ENCODE measurements around the gene RABGEF1.
"Not testable (repeated sequence)": the region's sequence is repeated elsewhere in the genome, so short reads cannot be mapped to it uniquely, and the experiment has no call there.

Gene RABGEF1

DNA sequence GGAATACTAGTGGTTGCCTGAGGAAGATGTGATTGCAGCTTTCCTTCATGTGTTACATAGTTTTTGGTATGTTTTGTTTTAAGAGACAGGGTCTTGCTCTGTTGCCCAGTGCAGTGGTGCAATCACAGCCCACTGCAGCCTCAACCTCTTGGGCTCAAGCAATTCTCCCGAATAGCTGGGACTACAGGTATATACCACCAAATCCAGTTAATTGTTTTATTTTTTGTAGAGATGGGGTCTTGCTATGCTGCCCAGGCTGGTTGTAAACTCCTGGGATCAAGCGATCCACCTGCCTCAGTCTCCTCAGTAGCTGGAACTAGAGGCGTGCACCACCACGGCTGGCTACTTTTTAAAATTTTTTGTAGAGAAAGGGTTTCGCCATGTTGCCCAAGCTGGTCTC lies 101.4 kb downstream of the RABGEF1 start:
- TF ChIP-seq, protein P1, sequence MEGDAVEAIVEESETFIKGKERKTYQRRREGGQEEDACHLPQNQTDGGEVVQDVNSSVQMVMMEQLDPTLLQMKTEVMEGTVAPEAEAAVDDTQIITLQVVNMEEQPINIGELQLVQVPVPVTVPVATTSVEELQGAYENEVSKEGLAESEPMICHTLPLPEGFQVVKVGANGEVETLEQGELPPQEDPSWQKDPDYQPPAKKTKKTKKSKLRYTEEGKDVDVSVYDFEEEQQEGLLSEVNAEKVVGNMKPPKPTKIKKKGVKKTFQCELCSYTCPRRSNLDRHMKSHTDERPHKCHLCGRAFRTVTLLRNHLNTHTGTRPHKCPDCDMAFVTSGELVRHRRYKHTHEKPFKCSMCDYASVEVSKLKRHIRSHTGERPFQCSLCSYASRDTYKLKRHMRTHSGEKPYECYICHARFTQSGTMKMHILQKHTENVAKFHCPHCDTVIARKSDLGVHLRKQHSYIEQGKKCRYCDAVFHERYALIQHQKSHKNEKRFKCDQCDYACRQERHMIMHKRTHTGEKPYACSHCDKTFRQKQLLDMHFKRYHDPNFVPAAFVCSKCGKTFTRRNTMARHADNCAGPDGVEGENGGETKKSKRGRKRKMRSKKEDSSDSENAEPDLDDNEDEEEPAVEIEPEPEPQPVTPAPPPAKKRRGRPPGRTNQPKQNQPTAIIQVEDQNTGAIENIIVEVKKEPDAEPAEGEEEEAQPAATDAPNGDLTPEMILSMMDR (IDR thresholded peaks at IDR 0.05; ENCODE audit: insufficient read depth, missing control alignments): no peak
- DNase-seq (ENCODE audit: insufficient read length, low spot score): no peak
- no peak for FAIRE-seq

DNA sequence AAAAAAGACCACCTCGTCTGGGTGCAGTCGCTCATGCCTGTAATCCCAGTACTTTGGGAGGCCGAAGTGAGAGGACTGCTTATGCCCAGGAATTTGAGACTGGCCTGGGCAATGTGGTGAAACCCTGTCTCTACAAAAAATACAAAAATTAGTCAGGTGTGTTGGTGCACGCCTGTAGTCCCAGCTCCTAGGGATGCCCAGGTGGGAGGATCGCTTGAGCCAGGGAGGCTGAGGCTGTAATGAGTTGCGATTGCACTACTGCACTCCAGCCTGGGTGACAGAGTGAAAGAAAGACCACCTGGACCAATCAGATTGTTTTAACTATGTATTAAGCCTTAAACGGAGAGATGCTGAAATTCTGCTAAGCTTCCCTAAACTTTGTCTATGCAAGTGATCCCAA lies 103.0 kb downstream of the RABGEF1 start:
- not testable (repeated sequence) for DNase-seq (ENCODE audit: insufficient read length, low spot score); FAIRE-seq

DNA sequence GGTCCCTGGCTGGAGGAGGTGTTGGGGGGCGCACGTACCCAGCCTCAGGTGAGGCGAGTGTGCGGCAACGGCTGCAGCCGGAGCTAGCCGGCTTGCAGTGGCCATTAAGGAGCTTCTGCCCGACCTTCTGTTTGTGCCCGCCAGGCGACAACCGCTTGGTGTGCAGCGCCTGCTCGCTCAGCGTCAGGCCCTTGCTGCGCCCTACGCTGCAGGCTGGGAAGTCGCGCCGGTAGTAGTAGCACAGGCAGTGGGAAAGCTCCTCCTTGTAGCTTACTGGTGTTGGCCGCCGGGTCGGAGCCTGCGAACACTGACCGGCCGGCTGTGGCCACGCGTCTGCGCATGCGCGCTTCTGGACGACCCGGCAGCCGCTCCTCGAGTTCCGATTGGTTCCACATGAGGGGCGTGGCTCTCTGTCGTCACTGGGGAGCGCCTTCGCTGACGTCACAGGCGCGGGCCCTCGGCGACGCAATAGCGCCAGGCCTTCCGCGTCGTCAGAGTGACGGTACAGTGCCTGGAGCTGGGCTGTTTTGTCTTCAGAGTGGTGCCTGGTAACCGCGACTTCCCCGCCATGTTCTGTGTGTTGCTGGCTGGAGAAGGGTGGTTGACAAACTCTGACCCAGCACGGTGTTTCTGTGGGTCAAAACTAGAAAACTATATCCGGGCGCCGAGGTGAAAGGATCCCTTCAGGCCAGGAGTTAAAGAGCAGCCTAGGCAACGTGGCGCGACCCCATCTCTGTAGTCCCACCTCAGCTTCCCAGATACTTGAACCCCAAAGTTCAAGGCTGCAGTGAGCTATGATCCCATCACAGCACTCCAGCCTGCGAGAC lies 104.2 kb downstream of the RABGEF1 start:
- DNase-seq (ENCODE audit: insufficient read length, low spot score): peak; percentile 90
- FAIRE-seq: no peak
- TF ChIP-seq, protein P1 (IDR thresholded peaks at IDR 0.05; ENCODE audit: insufficient read depth, missing control alignments): no peak

DNA sequence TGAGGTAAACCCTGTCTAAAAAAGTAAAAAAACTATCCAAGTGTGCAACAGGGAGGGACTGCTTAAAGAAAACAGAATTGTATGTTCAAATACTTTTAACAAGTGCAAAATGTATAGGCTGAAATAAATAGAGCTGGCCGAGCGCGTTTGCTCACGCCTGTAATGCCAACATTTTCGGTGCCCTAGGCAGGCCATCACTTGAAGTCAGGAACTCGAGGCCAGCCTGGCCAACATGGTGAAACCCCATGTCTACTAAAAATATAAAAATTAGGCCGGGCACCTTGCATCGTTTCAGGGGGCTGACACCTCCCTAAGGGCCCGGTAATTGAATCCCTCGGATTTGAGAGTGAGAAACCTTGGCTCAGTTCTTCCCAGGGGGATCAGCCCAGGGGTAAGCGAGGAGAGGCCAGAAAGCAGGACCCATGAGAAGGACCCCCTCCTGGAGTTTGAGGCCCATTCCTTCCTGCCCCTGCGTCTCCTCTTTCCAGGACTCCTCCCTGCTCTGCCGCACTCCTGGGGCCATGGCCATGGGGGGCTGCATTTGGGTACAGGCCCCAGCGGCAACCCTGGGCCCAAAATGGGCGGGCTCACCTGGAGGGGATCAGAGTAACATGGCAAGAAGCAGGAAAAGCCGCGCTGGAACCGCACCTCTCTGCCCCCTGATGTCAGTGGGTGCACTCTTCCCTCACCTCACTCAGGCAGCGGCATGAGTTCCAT lies 105.0 kb downstream of the RABGEF1 start:
- no peak for FAIRE-seq
- TF ChIP-seq, protein P1 (IDR thresholded peaks at IDR 0.05; ENCODE audit: insufficient read depth, missing control alignments): no peak
- DNase-seq (ENCODE audit: insufficient read length, low spot score): no peak

DNA sequence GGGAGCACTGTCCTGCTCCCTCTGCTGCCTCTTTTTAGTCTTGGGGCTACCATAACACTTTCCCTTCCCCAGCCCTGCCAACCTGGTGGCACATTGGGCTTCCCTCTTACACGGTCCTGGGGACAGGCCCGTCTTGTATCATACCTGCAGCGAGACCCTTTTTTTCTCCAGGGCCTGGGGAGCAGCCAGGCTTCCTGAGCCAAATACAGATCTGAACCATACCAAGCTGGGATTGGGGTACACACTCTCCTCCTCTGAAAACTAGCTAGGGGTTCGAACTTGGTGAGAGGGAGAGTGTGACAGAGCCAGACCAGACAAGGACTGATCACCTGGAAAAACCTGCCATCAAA lies 105.5 kb downstream of the RABGEF1 start:
- FAIRE-seq; DNase-seq (ENCODE audit: insufficient read length, low spot score): not testable (repeated sequence)

DNA sequence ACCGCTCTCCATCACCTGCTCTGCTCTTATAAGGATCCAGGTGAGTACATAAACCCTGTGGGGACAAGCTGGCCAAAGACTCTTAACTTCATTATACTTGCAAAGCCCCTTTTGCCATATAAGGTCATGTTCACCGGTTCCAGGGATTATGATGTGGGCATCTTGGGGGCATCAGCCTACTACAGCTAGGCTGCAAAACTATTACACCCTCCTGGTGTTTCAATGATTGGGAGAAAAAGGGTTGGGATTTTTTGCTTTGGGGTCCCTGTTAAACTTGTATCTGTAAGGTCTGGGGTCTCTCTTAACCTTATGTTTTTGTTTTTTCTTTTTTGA lies 107.0 kb downstream of the RABGEF1 start:
- not testable (repeated sequence) for DNase-seq (ENCODE audit: insufficient read length, low spot score); FAIRE-seq

DNA sequence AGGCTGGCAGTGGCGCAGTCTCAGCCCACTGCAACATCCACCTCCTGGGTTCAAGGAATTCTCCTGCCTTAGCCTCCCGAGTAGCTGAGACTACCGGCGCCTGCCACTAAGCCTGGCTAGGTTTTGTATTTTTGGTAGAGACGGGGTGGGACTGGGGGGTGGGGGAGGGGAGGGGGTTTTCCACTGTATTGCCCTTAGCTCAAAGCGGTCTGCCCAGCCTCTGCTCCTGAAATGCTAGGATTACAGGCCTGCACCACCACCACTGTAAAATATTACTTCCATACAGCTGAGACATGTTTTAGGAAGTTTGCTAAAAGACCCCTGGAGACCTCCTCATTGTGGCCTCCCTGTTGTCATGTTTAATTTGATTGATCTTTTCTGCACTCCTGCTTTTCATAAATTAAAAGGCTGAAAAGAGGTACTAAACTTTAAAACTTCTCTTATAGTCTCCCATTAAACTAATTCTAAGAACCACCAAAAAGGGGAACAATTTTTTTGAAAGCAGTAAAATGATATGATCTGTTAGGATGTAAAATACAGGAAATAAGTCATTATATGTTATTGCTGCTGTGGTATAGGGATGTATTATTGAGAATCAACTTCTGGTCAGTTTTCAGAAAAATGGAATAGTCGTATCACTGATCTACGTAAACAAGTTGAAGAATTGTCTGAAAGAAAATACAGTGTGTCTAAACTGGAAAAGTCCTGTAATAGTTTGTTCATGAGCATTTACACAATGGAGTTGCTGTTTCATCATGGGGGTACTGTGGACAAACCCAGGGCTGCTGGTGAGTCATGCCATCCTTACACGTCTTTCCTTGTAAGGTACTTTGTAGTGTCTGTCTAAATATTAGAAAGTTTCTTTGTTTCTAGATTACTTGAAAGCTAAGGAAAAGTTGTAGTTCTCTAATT lies 107.6 kb downstream of the RABGEF1 start:
- DNase-seq (ENCODE audit: insufficient read length, low spot score) (no peak), FAIRE-seq (no peak)
- TF ChIP-seq, protein P1 (IDR thresholded peaks at IDR 0.05; ENCODE audit: insufficient read depth, missing control alignments): no peak

DNA sequence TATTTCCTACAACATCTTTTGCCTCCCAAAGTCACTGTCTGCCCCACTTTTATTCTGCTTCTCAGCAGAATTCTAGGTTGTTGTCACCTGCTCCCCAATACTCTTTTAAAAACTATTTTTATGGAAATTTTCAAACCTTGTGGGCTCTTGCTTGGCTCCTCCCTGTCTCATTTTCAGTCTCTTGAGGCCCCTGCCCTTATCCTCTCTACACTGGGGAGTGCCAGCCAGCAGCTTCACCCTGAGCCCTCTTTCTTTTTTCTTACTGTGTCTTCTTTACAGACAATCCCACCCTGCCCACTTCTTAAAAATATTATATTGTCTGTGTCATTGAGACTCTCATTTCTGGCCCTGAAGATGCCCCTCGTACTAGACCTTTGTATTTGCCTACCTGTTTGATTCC lies 118.8 kb downstream of the RABGEF1 start:
- FAIRE-seq (no peak), DNase-seq (ENCODE audit: insufficient read length, low spot score) (no peak)
- TF ChIP-seq, protein P1 (IDR thresholded peaks at IDR 0.05; ENCODE audit: insufficient read depth, missing control alignments): no peak
